Astrocyte (in vitro differentiated cells and primary cell): ENCODE measurements around the gene TFG. TPM values are rescaled to one million over a fixed set of nuclear protein-coding genes. Genes with fewer than 3 reads are reported as not detected.
A peak's percentile ranks its signal among the peaks of the same experiment; 100 is the strongest.

Experiments used
- DNase-seq: peaks from one replicate; pipeline ENCODE4 v3.0.0-alpha.2; 2010; ENCODE audit warnings: low read depth
- FAIRE-seq: peaks from 2 replicates; lab custom pipeline; 2011; peaks lifted over from hg19 to GRCh38; lab: Jason Lieb, UNC
- H2AFZ ChIP-seq: 2 replicates; pipeline ENCODE4 v1.6.0; 2012; ENCODE audit warnings: low read depth, low read length, inconsistent platforms
- H3K27ac ChIP-seq: 2 replicates; pipeline ENCODE4 v1.5.1; 2011; ENCODE audit warnings: low read depth, low read length, inconsistent platforms
- H3K27me3 ChIP-seq: 2 replicates; pipeline ENCODE4 v1.6.0; 2011; ENCODE audit warnings: low read length, inconsistent platforms; ENCODE audit not compliant: insufficient read depth
- H3K36me3 ChIP-seq: 2 replicates; pipeline ENCODE4 v1.5.1; 2011; ENCODE audit warnings: low read length, inconsistent platforms; ENCODE audit not compliant: insufficient read depth
- H3K4me1 ChIP-seq: 2 replicates; pipeline ENCODE4 v1.5.1; 2011; ENCODE audit warnings: low read length, inconsistent platforms; ENCODE audit not compliant: insufficient read depth
- H3K4me2 ChIP-seq: 2 replicates; pipeline ENCODE4 v1.6.0; 2012; ENCODE audit warnings: low read length, inconsistent platforms
- H3K4me3 ChIP-seq: 2 replicates; pipeline ENCODE4 v1.5.1; 2011; ENCODE audit warnings: low read depth, mild to moderate bottlenecking, low read length, inconsistent platforms; ENCODE audit not compliant: insufficient read depth
- H3K79me2 ChIP-seq: 2 replicates; pipeline ENCODE4 v1.6.0; 2012; ENCODE audit warnings: mild to moderate bottlenecking, low read length, inconsistent platforms; ENCODE audit not compliant: insufficient read depth
- H3K9ac ChIP-seq: 2 replicates; pipeline ENCODE4 v1.6.0; 2012; ENCODE audit warnings: mild to moderate bottlenecking, low read length, inconsistent platforms
- H3K9me3 ChIP-seq: 2 replicates; pipeline ENCODE4 v1.5.1; 2012; ENCODE audit warnings: low read depth, mild to moderate bottlenecking, low read length, inconsistent platforms; ENCODE audit not compliant: insufficient read depth
- H4K20me1 ChIP-seq: 2 replicates; pipeline ENCODE4 v1.6.0; 2012; ENCODE audit warnings: low read length, inconsistent platforms; ENCODE audit not compliant: insufficient read depth
- H3K27ac Mint-ChIP-seq: one replicate; pipeline ENCODE4 v1.8.0; 2021; ENCODE audit warnings: mild to moderate bottlenecking, mixed read lengths; ENCODE audit not compliant: unreplicated experiment
- H3K27me3 Mint-ChIP-seq: one replicate; pipeline ENCODE4 v1.8.0; 2021; ENCODE audit warnings: low read depth, mixed read lengths; ENCODE audit not compliant: unreplicated experiment
- H3K36me3 Mint-ChIP-seq: one replicate; pipeline ENCODE4 v1.8.0; 2021; ENCODE audit warnings: low read depth, mixed read lengths; ENCODE audit not compliant: unreplicated experiment
- H3K4me1 Mint-ChIP-seq: one replicate; pipeline ENCODE4 v1.8.0; 2021; ENCODE audit warnings: low read depth, mixed read lengths; ENCODE audit not compliant: unreplicated experiment
- H3K4me3 Mint-ChIP-seq: one replicate; pipeline ENCODE4 v1.8.0; 2021; ENCODE audit warnings: mild to moderate bottlenecking, moderate library complexity, mixed read lengths; ENCODE audit not compliant: unreplicated experiment
- H3K9me3 Mint-ChIP-seq: one replicate; pipeline ENCODE4 v1.8.0; 2021; ENCODE audit warnings: mild to moderate bottlenecking, mixed read lengths; ENCODE audit not compliant: unreplicated experiment
- EZH2 ChIP-seq: IDR thresholded peaks from 2 replicates; pipeline ENCODE4 v1.6.1; 2012; ENCODE audit warnings: mild to moderate bottlenecking, low read length, inconsistent platforms; ENCODE audit not compliant: insufficient read depth
- total RNA-seq: library from RNA; stranded (reverse); gene quantifications from 2 replicates; pipeline ENCODE4 v1.2.1, GENCODE V29; 2021
- TF ChIP-seq, protein P1 (sequence below): IDR thresholded peaks from 2 replicates; pipeline ENCODE4 v1.5.1; 2011; ENCODE audit warnings: low read depth, mild to moderate bottlenecking, inconsistent platforms, low read length, moderate library complexity; ENCODE audit not compliant: insufficient read depth

The TFG gene
- total RNA-seq, 1 donor from 2014 or later = 155 TPM

GRCh38 chr3:100717637-100718487 is 8.6 kb downstream of the TFG start:
- H3K9ac ChIP-seq = no peak overlapping the region
- no peaks in the 10 kb centered on the region for H3K9me3 ChIP-seq
- peaks cover 93% of the 10 kb centered on the region for H4K20me1 ChIP-seq
- H2AFZ ChIP-seq = no peak overlapping the region
- DNase-seq (no peak), FAIRE-seq (no peak)
- H3K36me3 ChIP-seq = peaks cover 50% of the 10 kb centered on the region
- peaks cover 5% of the 10 kb centered on the region for H3K4me1 ChIP-seq
- no peak overlapping the region for H3K27ac Mint-ChIP-seq
- no peak for TF ChIP-seq EZH2
- TF ChIP-seq, protein P1, sequence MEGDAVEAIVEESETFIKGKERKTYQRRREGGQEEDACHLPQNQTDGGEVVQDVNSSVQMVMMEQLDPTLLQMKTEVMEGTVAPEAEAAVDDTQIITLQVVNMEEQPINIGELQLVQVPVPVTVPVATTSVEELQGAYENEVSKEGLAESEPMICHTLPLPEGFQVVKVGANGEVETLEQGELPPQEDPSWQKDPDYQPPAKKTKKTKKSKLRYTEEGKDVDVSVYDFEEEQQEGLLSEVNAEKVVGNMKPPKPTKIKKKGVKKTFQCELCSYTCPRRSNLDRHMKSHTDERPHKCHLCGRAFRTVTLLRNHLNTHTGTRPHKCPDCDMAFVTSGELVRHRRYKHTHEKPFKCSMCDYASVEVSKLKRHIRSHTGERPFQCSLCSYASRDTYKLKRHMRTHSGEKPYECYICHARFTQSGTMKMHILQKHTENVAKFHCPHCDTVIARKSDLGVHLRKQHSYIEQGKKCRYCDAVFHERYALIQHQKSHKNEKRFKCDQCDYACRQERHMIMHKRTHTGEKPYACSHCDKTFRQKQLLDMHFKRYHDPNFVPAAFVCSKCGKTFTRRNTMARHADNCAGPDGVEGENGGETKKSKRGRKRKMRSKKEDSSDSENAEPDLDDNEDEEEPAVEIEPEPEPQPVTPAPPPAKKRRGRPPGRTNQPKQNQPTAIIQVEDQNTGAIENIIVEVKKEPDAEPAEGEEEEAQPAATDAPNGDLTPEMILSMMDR = no peak
- H3K36me3 Mint-ChIP-seq = peaks cover 25% of the 10 kb centered on the region
- H3K4me2 ChIP-seq = no peak overlapping the region
- peaks cover 36% of the 10 kb centered on the region for H3K4me1 Mint-ChIP-seq
- no peaks in the 10 kb centered on the region for H3K27me3 Mint-ChIP-seq
- no peaks in the 10 kb centered on the region for H3K9me3 Mint-ChIP-seq
- no peak overlapping the region for H3K4me3 ChIP-seq
- H3K79me2 ChIP-seq = peaks cover 100% of the 10 kb centered on the region
- H3K27ac ChIP-seq = no peak overlapping the region
- no peaks in the 10 kb centered on the region for H3K27me3 ChIP-seq
- H3K4me3 Mint-ChIP-seq = no peak overlapping the region

DNA sequence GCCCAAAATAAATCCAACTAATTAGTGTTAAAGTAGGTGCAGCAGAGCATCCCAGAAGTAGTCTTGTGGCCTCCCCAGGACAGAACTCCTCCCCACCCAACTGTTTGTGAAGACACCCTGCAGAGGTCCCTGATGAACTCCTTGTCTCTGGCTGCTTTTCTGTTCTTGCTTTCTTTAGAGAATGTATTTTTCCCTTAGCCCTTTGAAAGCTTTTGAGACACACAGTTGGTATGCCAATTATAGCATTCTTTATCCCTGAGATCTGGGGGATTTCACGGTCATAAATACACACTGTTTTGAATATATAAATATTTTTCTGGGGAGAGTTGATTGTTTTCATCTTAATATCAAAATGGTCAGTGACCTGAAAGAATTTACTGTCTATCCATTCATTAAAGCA is 9.8 kb downstream of the TFG start:
- Mint-ChIP-seq H3K27ac (no peak overlapping the region), H3K27me3 (no peaks in the 10 kb centered on the region), H3K36me3 (peaks cover 24% of the 10 kb centered on the region), H3K4me1 (peaks cover 30% of the 10 kb centered on the region), H3K4me3 (peak overlapping the region; percentile 27), H3K9me3 (no peaks in the 10 kb centered on the region)
- FAIRE-seq = no peak
- H4K20me1 ChIP-seq = peaks cover 85% of the 10 kb centered on the region
- TF ChIP-seq, protein P1 = no peak
- TF ChIP-seq EZH2 = no peak
- DNase-seq = no peak
- H2AFZ ChIP-seq = no peak overlapping the region
- no peaks in the 10 kb centered on the region for H3K9me3 ChIP-seq
- H3K79me2 ChIP-seq = peaks cover 97% of the 10 kb centered on the region
- no peak overlapping the region for H3K9ac ChIP-seq
- peak overlapping the region; percentile 28 for H3K4me2 ChIP-seq
- H3K4me3 ChIP-seq = no peak overlapping the region
- peaks cover 43% of the 10 kb centered on the region for H3K36me3 ChIP-seq
- no peaks in the 10 kb centered on the region for H3K27me3 ChIP-seq
- H3K4me1 ChIP-seq = peaks cover 5% of the 10 kb centered on the region
- no peak overlapping the region for H3K27ac ChIP-seq

DNA sequence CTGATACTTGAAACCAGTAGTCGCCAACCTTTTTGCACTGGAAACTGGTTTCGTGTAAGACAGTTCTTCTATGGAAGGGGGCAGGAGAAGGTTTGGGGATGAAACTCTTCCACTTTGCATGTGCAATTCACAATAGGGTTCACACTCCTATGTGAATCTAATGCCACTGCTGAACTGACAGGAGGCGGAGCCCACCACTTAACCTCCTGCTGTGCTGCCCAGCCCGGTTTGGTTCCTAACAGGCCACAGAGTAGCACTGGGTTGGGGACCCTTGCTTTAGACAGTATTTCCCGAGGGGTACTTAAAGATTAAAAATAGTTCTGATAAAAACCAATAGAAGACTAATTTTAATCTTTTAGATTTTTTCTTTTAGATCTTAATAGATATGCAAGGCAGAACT is 11.1 kb downstream of the TFG start:
- peaks cover 37% of the 10 kb centered on the region for H3K36me3 ChIP-seq

More for the DNA sequence above, 11.1 kb downstream of the TFG start:
- Mint-ChIP-seq H3K4me1 (peaks cover 28% of the 10 kb centered on the region), H3K27me3 (no peaks in the 10 kb centered on the region), H3K4me3 (no peak overlapping the region), H3K36me3 (peaks cover 27% of the 10 kb centered on the region), H3K27ac (no peak overlapping the region), H3K9me3 (no peaks in the 10 kb centered on the region)
- H3K27me3 ChIP-seq = no peaks in the 10 kb centered on the region
- H3K4me3 ChIP-seq = no peak overlapping the region
- no peak overlapping the region for H3K9ac ChIP-seq
- H4K20me1 ChIP-seq = peaks cover 73% of the 10 kb centered on the region
- DNase-seq = no peak
- peaks cover 96% of the 10 kb centered on the region for H3K79me2 ChIP-seq
- H2AFZ ChIP-seq = no peak overlapping the region
- peaks cover 5% of the 10 kb centered on the region for H3K4me1 ChIP-seq
- H3K9me3 ChIP-seq = no peaks in the 10 kb centered on the region
- TF ChIP-seq, protein P1 = no peak
- no peak for TF ChIP-seq EZH2
- H3K27ac ChIP-seq = no peak overlapping the region
- no peak for FAIRE-seq
- H3K4me2 ChIP-seq = no peak overlapping the region
